Middle frontal gyrus (tissue), 1 donor: ENCODE data around the gene DDX5.

Experiments used
- DNase-seq: peaks from one replicate; pipeline ENCODE4 v3.0.0-alpha.2; 2015; ENCODE audit warnings: low spot score; ENCODE audit errors: extremely low spot score

Gene DDX5

GRCh38 chr17:64448665-64449512 lies 57.2 kb downstream of the DDX5 start, which contains the start of gene MILR1:
Gene MILR1 (plus strand): TSS chr17:64449115. CDS start chr17:64449169, 54 bp downstream.
- no peak for DNase-seq
